Activated CD8-positive, alpha-beta memory T cell treated with anti-CD3 and anti-CD28 coated beads, Interleukin-2, amount 50 U/mL, for 1 hour (primary cell): ENCODE results near the gene UBE2O.

ENCODE experiments used
- DNase-seq: peaks from one replicate; pipeline ENCODE4 v3.0.0-alpha.2; 2020; ENCODE audit errors: extremely low read depth

The UBE2O gene

DNA sequence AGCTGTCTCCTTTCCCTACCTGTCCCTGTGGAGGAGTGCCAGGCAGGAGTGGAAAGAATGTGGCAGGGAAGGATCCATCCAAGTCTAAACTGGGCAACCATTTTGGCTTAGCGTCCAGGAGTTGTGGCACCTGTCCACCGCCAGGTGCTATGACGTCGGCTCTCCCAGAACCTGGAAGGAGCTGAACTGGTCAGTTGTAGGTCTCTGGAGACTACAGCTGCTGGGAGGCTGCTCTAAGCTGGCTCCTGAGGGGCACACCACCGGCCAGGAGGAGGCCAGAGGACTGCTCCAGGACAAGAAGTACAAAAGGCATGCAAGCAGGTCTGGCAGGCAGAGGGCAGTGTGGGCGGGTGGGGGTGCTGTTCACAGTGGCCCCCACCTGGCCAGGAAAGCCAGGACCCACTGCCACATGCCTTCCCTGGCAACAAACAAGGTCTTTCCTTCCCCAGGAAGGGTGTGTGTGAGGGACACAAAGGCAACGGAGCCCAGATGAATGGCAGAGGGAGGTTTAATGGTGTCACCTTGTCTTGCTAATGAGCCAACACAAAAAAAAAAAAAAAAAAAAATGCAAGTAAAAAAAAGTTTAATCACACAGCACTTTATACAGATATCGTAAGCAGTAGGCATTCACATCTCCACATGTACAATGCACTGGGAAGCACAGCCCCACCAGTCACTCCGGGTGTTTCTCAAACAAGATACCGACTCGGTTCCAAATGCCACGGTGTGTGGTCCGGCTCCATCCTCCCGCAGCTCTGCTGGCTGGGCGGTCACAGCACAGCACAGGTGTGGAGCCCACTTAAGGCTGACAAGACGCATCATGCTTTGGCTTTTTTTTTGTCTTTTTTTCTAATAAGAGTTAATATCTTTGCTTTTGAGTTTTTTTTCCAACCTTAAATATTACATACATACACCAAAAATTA is 63.7 kb downstream of the UBE2O start:
- no peak for DNase-seq

DNA sequence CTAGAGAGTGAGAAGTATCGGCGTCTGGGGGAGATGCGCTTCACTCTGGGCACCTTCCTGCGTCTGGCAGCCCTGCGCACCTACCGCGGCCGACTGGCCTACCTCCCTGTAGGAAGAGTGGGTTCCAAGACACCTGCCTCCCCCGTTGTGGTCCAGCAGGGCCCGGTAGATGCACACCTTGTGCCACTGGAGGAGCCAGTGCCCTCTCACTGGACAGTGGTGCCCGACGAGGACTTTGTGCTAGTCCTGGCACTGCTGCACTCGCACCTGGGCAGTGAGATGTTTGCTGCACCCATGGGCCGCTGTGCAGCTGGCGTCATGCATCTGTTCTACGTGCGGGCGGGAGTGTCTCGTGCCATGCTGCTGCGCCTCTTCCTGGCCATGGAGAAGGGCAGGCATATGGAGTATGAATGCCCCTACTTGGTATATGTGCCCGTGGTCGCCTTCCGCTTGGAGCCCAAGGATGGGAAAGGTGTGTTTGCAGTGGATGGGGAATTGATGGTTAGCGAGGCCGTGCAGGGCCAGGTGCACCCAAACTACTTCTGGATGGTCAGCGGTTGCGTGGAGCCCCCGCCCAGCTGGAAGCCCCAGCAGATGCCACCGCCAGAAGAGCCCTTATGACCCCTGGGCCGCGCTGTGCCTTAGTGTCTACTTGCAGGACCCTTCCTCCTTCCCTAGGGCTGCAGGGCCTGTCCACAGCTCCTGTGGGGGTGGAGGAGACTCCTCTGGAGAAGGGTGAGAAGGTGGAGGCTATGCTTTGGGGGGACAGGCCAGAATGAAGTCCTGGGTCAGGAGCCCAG is 65.8 kb downstream of the UBE2O start:
- DNase-seq = no peak

DNA sequence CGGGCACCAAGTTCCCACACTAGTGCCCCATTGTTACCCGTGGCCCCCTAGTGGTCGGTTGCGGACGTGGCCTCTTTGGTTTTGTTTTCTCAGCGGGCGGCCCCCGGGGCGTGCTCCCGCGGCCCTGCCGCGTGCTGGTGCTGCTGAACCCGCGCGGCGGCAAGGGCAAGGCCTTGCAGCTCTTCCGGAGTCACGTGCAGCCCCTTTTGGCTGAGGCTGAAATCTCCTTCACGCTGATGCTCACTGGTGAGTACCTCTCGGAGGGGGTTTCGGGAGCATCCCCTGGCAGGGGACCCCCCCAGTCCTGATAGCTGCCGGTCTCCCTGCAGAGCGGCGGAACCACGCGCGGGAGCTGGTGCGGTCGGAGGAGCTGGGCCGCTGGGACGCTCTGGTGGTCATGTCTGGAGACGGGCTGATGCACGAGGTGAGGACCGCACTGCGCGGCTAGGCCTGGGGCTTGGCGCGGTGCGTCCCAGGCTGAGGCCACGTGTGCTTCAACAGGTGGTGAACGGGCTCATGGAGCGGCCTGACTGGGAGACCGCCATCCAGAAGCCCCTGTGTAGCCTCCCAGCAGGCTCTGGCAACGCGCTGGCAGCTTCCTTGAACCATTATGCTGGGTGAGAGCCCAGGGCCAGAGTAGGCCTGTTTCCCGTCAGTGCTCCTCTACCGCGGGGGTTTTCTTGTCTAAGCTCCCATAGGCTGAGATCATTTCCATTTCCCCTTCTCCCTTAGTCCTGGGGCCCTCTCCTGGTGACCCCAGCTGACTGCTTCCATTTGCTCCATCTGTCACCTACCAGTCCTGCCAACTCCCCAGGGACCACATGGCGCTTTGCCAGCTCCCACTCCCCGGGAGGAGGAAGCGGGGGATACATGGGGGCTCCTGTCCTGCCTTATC is 66.8 kb downstream of the UBE2O start:
- DNase-seq = peak; percentile 53

DNA sequence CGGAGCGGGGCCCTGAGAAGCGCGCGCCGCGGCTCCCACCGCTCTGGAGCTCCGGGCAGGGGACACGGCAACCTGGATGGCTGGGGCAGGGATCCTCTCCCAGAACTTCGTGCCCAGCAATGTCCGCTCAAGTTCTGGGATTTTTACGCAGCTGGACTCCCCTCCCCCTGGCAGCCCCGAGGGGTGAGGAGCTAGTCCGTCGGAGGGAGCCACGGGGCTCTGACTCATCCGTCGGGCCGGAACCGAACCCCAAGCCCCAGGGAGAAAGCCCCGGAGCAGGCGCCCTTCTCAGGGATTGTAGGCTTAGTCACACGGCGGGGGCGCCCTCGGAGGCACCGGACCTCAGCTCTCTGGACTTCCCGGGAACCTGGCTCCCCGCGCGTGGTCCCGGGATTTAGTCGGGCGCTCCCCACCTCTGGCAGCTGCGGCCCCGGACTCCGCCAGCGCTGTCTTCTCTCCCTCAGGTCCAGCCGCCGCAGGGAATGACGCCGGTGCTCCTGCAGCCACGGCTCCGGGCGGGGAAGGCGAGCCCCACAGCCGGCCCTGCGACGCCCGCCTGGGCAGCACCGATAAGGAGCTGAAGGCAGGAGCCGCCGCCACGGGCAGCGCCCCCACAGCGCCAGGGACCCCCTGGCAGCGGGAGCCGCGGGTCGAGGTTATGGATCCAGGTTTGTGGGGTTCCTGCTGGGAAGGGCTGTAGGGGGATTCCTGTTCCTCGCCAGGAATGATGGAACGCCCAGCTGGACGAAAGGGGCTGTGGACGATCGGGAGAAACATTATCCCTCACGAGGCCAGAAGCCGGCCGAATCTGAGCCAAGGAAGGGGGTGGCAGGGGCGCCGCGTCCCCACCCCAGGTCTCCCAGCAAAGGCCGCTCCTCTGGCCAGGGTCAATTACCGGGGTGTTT is 67.7 kb downstream of the UBE2O start:
- no peak for DNase-seq

DNA sequence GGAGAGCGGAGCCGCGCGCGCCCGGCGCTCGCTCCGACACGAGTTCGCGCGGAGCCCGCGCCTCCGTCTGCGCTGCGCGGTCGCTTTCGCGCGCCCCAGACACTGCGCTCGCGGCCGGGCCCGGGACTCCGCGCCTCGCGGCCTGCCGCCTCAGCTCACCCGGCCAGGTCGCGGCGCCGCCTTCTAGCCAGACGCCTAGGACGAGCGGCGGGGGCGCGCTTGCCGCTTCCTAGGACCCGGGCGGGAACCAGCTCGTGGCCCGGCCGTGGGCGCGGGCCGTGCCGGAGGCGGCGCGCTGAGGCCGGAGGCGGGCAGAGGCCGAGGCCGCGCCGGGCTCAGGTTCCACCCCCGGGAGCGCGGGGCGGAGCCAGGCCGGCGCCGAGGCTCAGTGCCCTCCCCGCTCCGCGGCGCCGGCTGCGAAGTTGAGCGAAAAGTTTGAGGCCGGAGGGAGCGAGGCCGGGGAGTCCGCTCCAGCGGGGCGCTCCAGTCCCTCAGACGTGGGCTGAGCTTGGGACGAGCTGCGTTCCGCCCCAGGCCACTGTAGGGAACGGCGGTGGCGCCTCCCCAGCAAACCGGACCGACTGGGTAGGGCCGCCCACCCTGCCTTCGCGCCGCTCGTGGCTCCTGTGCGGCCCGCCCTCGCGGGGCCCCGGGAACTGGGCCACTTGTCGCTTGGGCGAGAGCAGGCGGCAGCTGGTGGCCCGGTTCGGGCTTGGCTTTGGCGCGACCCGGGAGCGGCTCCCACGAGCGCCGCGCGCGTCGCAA is 68.5 kb downstream of the UBE2O start, which contains the start of gene SPHK1:
Gene SPHK1 (plus strand): TSS at position 388 of the 765 bp plus-strand sequence. CDS start 1,036 bp downstream, outside the sequence.
- DNase-seq = no peak

DNA sequence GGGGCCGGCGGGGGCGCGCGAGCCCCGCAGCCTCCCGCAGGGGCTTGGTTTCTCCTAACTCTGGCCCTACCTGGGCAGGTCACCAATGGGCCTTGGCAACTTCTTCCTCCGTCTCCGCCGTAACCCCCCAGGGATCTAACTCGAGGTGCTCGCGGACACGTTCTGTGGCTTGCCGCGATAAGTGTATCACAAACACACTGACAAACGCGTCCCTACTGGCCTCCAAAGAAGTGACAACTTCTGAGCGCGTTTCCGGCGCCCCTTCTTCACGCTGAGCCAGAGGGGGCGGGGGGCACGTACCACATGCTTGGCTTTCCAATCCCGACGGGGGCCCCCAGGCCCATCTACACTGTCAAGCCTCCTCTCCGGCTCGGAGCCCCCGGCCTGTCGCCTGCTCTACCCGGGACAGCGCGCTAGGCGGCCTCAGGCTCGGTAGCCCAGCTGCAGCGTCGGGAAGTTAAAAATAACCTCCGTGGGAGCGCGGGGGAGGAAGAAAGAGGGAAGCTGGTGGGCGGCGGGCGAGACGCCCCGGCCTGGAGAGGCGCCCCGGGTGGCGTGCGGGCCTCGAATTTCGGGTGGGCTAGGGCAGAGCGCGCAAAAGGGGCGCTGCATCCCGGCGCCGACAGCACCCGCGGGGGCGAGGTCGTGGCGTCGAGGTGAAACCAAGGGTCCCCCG is 69.3 kb downstream of the UBE2O start:
- no peak for DNase-seq

DNA sequence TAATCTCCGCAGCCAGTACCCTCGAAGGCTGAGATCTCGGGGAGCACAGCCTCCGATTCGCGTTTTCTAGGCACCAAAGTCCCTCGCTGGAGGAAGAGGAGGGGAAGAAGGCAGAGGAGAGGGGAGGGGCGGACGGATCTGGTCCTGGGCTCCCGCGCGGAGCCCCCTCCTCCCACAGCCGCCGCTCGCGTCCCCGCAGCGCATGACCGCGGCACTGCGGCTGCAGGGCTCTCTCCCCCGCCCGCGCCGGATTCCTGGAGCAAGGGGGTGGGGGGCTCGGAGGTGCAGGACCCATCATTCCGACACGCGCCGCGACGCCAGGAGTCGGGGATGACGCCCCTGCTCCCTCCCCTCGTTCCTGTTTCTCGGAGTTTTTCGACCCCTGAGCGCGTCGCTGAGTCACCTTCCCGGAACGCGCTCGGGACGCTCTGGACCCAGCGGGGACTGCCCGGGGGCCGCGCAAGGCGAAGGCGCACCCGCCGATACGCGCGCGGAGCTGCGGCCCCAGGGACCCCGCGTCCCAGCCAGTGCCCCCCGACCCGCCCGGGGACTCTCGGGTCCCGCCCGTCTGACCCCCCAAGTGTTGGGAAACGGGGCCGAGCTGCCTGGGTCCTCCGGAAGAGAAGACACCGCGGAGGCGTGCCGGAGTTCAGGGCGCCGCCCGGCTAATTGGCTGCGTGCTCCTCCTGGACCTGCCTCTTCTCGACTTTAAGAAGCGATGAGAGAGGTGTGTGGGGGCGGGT is 70.0 kb downstream of the UBE2O start:
- DNase-seq = no peak

DNA sequence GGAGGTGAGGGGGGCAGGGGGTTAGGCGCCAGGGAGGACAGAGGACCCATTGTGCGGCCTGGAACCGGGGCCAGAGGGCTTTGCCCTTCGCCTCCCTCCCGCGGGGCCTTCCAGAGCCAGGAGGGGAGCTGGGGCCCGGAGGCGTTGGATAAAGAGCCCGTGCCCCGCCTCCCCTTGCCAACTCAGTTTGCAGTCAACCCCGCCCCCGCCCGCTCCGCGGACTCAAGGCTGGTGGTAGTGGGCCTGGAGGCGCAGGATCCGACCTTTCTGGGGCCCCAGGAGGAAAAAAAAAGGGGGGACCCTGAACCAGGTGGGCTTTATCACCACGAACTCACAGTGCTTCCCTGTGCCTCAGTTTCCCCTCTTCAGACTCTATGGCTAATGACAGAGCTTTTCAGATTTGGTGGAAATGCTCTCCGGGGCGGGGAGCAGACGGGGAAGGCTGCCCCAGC is 70.6 kb downstream of the UBE2O start:
- DNase-seq = no peak

DNA sequence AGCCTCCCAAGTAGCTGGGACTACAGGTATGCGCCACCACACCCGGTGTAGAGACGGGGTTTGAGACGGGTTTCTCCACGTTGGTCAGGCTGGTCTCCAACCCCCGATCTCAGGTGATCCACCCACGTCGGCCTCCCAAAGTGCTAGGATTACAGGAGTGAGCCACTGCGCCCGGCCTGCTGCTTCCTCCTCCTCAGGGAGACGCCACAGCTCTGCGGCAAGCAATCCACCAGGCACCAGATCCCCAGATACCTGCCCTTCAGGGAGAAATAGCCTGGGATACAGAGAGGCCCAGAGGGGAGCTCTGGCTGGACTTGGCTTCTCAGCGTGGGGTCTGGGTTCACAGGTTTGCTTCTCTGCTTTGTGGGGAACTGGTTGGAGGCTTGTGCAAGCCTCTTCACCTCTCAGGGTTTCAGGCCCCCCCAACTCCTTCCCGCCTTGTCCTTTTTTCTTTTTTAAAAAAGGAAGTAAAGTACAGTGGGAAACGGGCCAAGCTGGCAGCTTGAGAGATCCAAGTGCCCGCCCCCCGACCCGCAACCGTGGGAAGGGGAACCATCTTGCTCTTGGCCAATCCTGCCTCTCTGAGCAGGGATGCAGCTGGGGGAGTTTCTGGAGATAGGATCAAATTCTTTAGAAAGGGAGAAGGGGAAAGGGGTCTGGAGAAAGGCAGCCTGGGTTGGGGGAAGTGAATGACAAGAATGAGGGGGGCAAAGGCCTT is 71.2 kb downstream of the UBE2O start:
- no peak for DNase-seq

DNA sequence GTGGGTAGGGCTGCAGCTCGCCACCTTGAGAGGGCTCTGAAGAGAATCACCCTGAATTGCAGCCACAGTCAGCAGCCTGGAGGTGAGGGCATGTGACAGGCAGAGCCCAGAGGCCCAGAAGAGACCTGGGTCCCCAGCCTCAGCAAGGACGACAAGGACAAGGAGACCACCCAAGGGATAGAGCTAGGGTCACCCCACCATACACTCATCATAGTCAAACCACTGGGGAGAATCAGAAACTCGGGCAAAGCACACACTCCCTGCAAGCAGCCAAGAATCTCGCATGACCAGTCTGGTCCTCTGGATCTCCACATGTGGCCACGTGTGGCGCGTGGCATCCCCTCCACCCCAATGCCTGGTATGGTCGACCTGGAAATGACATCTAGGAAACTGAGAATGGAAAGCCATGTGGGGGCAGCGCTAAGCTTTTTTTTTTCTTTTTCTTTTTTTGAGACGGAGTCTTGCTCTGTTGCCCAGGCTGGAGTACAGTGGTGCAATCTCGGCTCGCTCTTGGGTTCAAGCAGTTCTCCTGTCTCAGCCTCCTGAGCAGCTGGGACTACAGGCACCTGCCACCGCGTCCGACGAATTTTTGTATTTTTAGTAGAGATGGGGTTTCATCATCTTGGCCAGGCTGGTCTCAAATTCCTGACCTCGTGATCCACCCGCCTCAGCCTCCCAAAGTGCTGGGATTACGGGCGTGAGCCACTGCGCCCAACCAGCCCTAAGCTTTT is 73.1 kb downstream of the UBE2O start:
- no peak for DNase-seq

DNA sequence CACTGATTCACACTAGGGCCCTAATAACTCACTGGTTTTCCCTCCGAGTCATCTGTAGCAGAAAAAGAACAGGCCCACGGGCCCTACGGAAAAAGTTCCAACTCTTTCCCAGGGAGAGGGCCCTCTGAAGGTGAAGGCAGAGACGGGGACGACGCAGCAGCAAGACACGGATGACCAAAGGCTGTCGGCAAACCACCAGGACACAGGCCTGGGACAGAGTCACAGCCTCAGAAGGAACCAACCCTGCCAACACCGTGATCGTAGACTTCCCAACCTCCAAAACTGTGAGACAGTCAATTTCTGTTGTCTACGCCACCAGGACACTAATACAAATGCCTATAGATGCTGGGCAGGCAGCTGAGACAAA is 73.7 kb downstream of the UBE2O start:
- DNase-seq = no peak

DNA sequence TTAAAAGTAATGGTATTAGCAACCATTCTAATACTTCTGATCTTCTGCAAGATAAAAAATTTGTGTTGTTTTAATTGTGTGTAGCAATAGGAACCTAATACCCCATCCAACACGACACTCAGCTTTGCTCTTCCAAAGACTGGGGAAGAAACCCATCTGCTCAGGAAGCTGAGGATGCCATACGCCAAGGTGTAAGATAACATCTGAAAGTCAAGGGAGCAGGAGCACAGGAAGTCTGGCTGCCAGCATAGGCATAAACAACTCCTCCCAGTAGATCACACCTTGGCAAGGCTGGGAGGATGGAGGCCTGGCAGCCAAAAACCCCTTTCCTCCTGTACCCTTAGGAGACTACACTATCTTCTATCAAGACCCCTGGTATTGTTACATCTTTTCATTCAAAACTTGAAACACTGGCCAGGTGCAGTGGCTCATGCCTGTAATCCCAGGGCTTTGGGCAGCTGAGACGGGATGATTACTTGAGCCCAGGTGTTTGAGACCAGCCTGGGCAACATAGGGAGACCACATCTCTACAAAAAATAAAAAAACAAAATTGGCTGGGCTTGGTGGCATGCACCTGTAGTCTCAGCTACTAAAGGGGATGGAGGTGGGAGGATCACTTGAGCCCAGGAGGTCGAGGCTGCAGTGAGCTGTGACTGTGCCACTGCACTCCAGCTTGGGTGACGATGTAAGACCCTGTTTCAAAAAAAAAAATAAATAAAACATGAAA is 74.2 kb downstream of the UBE2O start:
- DNase-seq = no peak

DNA sequence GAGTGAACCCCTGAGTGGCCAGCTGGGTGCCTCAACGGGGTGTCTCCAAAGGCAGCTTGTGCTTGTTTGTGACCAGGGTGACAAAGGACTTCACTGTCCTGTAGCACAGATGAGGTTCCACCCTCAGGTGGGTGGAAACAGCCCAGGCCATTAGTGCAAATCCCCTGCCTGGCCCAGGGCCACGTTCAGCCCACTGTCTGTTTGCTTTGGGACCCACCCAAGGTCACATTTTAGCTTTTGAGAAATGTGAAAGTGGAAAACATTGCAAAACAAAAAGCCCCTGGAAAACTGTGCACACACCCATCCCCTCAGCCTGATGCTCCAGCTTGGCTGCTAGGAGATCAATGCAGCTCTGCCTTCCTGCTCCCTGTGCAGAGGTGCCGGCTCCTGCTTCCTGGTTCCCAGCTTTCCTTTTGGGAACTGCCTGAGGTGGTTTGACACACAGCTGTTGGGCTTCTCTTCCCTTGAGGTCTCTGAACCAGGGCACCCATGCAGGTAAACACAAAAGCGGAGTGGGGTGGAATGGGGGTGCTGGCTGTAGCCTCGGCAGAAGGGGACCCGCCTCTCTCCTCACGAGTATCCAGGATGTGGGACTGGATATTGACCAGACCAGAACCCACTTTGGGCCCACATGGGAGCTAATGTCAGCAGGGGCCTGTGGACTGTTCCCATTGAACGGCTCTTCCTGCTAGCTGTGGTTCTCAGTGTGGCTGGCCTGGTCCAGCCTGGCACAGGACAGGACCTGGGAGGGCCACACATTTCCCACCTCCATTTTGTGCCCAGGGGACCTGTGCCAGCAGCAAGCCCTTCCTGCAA is 76.4 kb downstream of the UBE2O start:
- no peak for DNase-seq

DNA sequence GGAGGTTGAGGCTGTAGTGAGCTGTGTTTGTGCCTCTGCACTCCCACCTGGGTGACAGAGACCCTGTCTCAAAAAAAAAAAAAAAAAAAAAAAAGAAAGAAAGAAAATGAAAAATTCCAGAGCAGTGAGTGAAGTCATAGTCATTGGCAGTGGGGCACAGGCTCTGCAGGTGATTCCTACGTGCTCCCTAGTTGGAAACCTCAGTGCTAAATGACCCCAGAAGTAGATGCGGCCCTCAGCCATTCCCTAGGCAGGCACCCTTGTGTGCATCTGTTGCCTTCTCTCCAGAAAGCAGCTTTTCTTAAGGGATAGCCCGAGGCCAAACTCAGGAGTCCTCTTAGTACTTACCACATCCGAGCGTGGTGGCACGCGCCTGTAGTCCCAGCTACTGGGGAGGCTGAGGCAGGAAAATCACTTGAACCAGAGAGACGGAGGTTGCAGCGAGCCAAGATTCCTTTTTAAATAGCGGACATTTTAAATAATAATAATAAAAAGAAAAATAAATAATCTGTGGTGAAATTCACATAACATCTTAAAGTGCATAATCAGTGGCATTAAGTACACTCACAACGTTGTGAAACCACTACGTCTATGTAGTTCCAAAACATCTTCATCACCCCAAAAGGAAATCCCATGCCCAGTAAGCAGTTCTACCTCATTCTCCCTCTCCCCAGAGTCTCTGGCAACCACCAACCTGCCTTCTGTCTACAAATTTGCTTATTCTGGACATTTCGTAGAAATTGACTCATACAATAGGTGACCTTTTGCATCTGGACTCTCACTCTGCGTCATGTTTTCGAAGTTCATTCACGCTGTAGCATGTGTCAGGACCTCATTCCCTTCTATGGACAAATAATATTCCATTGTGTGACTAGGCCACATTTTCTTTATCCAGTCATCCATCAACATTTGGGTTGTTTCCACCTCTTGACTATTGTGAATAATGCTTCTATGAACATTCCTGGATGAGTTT is 81.0 kb downstream of the UBE2O start:
- no peak for DNase-seq
